Nephron (organoid): Measurements from ENCODE around the gene USP20.

Source experiments
- H3K27ac Mint-ChIP-seq, 3 experiments: 2 replicates each; pipeline ENCODE4 v1.8.0; 2020; ENCODE audit warnings: mixed read lengths in 3 of 3, mild to moderate bottlenecking in 2 of 3, moderate library complexity in 1 of 3
- H3K27me3 Mint-ChIP-seq: 2 replicates; pipeline ENCODE4 v1.8.0; 2021; ENCODE audit warnings: low read depth, mild to moderate bottlenecking, moderate library complexity, mixed read lengths
- H3K36me3 Mint-ChIP-seq: 2 replicates; pipeline ENCODE4 v1.8.0; 2020; ENCODE audit warnings: low read depth, mixed read lengths
- H3K4me1 Mint-ChIP-seq: 2 replicates; pipeline ENCODE4 v1.8.0; 2020; ENCODE audit warnings: mixed read lengths
- H3K4me3 Mint-ChIP-seq, 3 experiments: 2 replicates each; pipeline ENCODE4 v1.8.0; 2020; ENCODE audit warnings: mild to moderate bottlenecking in 3 of 3, mixed read lengths in 3 of 3, moderate library complexity in 2 of 3
- H3K9me3 Mint-ChIP-seq: 2 replicates; pipeline ENCODE4 v1.8.0; 2020; ENCODE audit warnings: mixed read lengths
- TF ChIP-seq, protein P1 (sequence below), 3 experiments: fragments of 200-600 bp; sonication (generic); IDR thresholded peaks; one replicate each; pipeline ENCODE4 v1.5.0; 2021; ENCODE audit warnings: antibody characterized with exemption in 3 of 3; ENCODE audit not compliant: unreplicated experiment in 3 of 3

USP20 gene

DNA sequence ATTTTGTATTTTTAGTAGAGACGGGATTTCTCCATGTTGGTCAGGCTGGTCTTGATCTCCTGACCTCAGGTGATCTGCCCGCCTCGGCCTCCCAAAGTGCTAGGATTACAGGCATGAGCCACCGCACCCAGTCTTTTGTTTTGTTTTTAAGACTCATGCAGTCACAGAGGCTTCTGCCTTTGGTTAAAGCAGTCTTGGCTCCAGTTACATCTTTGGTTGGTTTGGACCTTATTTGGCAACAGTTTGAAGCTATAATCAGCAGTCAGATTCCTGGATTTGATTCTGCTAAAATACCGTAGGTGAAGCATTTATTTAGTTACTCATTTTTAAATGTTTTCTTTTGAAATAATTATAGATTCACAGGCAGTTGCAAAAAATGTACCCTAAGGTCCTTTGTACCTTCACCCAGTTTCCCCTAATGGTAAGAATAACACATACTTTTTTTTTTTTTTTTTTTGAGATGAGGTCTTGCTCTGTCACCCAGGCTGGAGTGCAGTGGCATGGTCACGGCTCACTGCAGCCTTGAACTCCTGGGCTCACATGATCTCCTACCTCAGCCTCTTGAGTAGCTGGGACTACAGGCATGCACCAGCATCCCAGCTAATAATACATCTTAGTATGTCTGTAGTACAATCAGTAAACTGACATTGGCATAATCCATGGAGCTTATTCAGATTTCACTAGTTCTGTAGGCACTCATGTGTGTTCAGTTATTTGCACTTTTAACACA lies 15.7 kb downstream of the USP20 start:
- Mint-ChIP-seq H3K36me3 (peaks cover 48% of the 10 kb centered on the region), H3K27ac (peak overlapping the region in 2 of 3 experiments; percentile 53 to 80), H3K4me3 (no peak overlapping the region), H3K4me1 (peaks cover 5% of the 10 kb centered on the region), H3K27me3 (no peaks in the 10 kb centered on the region), H3K9me3 (no peaks in the 10 kb centered on the region)
- TF ChIP-seq, protein P1, sequence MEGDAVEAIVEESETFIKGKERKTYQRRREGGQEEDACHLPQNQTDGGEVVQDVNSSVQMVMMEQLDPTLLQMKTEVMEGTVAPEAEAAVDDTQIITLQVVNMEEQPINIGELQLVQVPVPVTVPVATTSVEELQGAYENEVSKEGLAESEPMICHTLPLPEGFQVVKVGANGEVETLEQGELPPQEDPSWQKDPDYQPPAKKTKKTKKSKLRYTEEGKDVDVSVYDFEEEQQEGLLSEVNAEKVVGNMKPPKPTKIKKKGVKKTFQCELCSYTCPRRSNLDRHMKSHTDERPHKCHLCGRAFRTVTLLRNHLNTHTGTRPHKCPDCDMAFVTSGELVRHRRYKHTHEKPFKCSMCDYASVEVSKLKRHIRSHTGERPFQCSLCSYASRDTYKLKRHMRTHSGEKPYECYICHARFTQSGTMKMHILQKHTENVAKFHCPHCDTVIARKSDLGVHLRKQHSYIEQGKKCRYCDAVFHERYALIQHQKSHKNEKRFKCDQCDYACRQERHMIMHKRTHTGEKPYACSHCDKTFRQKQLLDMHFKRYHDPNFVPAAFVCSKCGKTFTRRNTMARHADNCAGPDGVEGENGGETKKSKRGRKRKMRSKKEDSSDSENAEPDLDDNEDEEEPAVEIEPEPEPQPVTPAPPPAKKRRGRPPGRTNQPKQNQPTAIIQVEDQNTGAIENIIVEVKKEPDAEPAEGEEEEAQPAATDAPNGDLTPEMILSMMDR (IDR thresholded peaks at IDR 0.05; ENCODE audit: unreplicated experiment in 3 of 3): no peak

GRCh38 chr9:129851821-129852220 lies 16.6 kb downstream of the USP20 start:
- H3K4me1 Mint-ChIP-seq: peaks cover 5% of the 10 kb centered on the region

GRCh38 chr9:129852579-129852978 lies 17.3 kb downstream of the USP20 start:
- no peak overlapping the region for H3K4me3 Mint-ChIP-seq
- H3K27ac Mint-ChIP-seq: no peak overlapping the region
- no peaks in the 10 kb centered on the region for H3K27me3 Mint-ChIP-seq
- TF ChIP-seq, protein P1 (IDR thresholded peaks at IDR 0.05; ENCODE audit: unreplicated experiment in 3 of 3): no peak
- no peaks in the 10 kb centered on the region for H3K9me3 Mint-ChIP-seq
- peaks cover 5% of the 10 kb centered on the region for H3K4me1 Mint-ChIP-seq
- H3K36me3 Mint-ChIP-seq: peaks cover 52% of the 10 kb centered on the region

More at GRCh38 chr9:129851821-129852220, 16.6 kb downstream of the USP20 start:
- H3K27me3 Mint-ChIP-seq: no peaks in the 10 kb centered on the region
- no peak overlapping the region for H3K4me3 Mint-ChIP-seq
- no peaks in the 10 kb centered on the region for H3K9me3 Mint-ChIP-seq
- peak overlapping the region in 1 of 3 experiments; percentile 53 for H3K27ac Mint-ChIP-seq
- TF ChIP-seq, protein P1 (IDR thresholded peaks at IDR 0.05; ENCODE audit: unreplicated experiment in 3 of 3): no peak
- peaks cover 48% of the 10 kb centered on the region for H3K36me3 Mint-ChIP-seq

GRCh38 chr9:129853614-129854013 lies 18.4 kb downstream of the USP20 start:
- TF ChIP-seq, protein P1 (IDR thresholded peaks at IDR 0.05; ENCODE audit: unreplicated experiment in 3 of 3): no peak
- no peaks in the 10 kb centered on the region for H3K9me3 Mint-ChIP-seq
- H3K27ac Mint-ChIP-seq: no peak overlapping the region
- H3K4me3 Mint-ChIP-seq: no peak overlapping the region
- H3K36me3 Mint-ChIP-seq: peaks cover 52% of the 10 kb centered on the region
- peaks cover 5% of the 10 kb centered on the region for H3K4me1 Mint-ChIP-seq
- no peaks in the 10 kb centered on the region for H3K27me3 Mint-ChIP-seq

DNA sequence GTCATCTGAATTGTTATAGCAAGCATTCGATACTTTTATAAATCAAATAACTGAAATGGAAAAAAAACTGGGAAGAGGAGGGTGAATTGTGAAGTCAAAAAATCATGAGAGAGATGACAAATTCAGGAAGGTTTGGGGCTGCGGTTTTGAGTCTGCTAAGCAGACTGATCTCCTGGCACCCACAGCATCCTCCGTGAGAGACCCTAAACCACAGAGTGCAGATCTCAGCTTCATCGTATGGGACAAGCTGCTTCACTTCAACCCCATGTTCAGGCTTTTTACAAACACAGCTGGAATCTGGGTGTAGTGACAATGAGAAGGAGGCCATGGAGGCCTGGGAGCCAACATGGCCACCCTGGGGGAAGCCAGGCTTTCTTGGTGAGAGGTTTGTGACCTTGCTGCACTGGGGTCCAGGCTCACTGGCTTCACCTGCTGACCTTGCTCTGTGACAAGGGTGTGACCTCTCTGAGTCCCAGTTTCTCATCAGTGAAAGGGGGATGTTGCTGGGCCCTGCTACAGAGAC lies 19.4 kb downstream of the USP20 start:
- Mint-ChIP-seq H3K27me3 (no peaks in the 10 kb centered on the region), H3K36me3 (peaks cover 52% of the 10 kb centered on the region), H3K4me3 (no peak overlapping the region), H3K27ac (no peak overlapping the region), H3K4me1 (peaks cover 5% of the 10 kb centered on the region), H3K9me3 (no peaks in the 10 kb centered on the region)
- TF ChIP-seq, protein P1 (IDR thresholded peaks at IDR 0.05; ENCODE audit: unreplicated experiment in 3 of 3): no peak

GRCh38 chr9:129857207-129857606 lies 21.9 kb downstream of the USP20 start:
- no peaks in the 10 kb centered on the region for H3K27me3 Mint-ChIP-seq
- no peak overlapping the region for H3K4me3 Mint-ChIP-seq
- no peaks in the 10 kb centered on the region for H3K9me3 Mint-ChIP-seq
- H3K27ac Mint-ChIP-seq: no peak overlapping the region
- no peaks in the 10 kb centered on the region for H3K4me1 Mint-ChIP-seq
- peaks cover 44% of the 10 kb centered on the region for H3K36me3 Mint-ChIP-seq
- TF ChIP-seq, protein P1 (IDR thresholded peaks at IDR 0.05; ENCODE audit: unreplicated experiment in 3 of 3): no peak
